Upper lobe of left lung (tissue), 6 donors: ENCODE results near the gene STOML1. TPM values are rescaled to one million over a fixed set of nuclear protein-coding genes. Genes with fewer than 3 reads are reported as not detected.

Source experiments
- ATAC-seq, 2 donors: fragments of 200-7000 bp; cut with Tn5 transposase; one replicate each; pipeline ENCODE4 v1.9.1; 2022; ENCODE audit warnings: mild to moderate bottlenecking in 2 of 2, moderate library complexity in 2 of 2; ENCODE audit not compliant: low FRiP score in 2 of 2
- DNase-seq, 2 donors: peaks; one replicate each; pipeline ENCODE4 v3.0.0-alpha.2; 2019 to 2020
- H3K27ac ChIP-seq, 4 donors: fragments of 200-600 bp; sonication (generic); one replicate each; pipeline ENCODE4 v1.5.1; 2016 to 2019
- H3K27me3 ChIP-seq, 4 donors: fragments of 200-600 bp; sonication (generic); one replicate each; pipeline ENCODE4 v1.5.1; 2017 to 2019
- H3K36me3 ChIP-seq, 4 donors: fragments of 200-600 bp; sonication (generic); one replicate each; pipeline ENCODE4 v1.5.1; 2016 to 2019
- H3K4me1 ChIP-seq, 4 donors: fragments of 200-600 bp; sonication (generic); one replicate each; pipeline ENCODE4 v1.5.1; 2018 to 2019
- H3K4me3 ChIP-seq, 4 donors: fragments of 200-600 bp; sonication (generic); one replicate each; pipeline ENCODE4 v1.5.1; 2017 to 2019; ENCODE audit warnings: mild to moderate bottlenecking in 2 of 4, moderate library complexity in 1 of 4
- H3K9me3 ChIP-seq, 4 donors: fragments of 200-600 bp; sonication (generic); one replicate each; pipeline ENCODE4 v1.5.1; 2018 to 2019
- EP300 ChIP-seq, 4 donors: sonication (generic); formaldehyde crosslinking; IDR thresholded peaks; one replicate each; pipeline ENCODE4 v1.5.1; 2017; ENCODE audit warnings: antibody characterized with exemption in 4 of 4, control low read depth in 2 of 4
- POLR2A ChIP-seq, 4 donors: fragments of 450-650 bp; IDR thresholded peaks; one replicate each; pipeline ENCODE4 v1.5.1; 2016 to 2017; ENCODE audit warnings: antibody characterized with exemption in 4 of 4, mild to moderate bottlenecking in 2 of 4
- POLR2AphosphoS5 ChIP-seq, 2 donors: sonication (generic); formaldehyde crosslinking; IDR thresholded peaks; one replicate each; pipeline ENCODE4 v1.5.1; 2017; ENCODE audit warnings: antibody characterized with exemption in 2 of 2
- WGBS, 2 donors: methylation state at CpG; one replicate each; pipeline ENCODE4 v1.1.5; 2017 to 2018; 5-methylcytosine and 5-hydroxymethylcytosine counted together
- total RNA-seq, 6 donors: library from RNA; depleted of rRNA in 4 of 6; stranded (reverse); fragments of >200 nt in 4 of 6; gene quantifications; one replicate each; pipeline versions ENCODE4 v1.1.0 to v1.2.1, GENCODE V29; 2016 to 2021
- TF ChIP-seq, protein P1 (sequence below), 6 experiments: fragments of 450-650 bp in 4 of 6; fragments of 200-600 bp in 2 of 6; sonication (generic) in 2 of 6; IDR thresholded peaks; one replicate each; pipeline ENCODE4 v1.5.1; 2016 to 2019; ENCODE audit warnings: antibody characterized with exemption in 6 of 6
- donor health status: DM: no; HTN: no; CAD: no; lungs with moderate emphysema.
- donor health status: DM: no; HTN: yes; CAD: no; lungs with severe emphysema.

Gene STOML1
- total RNA-seq, 6 donors from 2014 or later: 12.2 to 23.3 (median 18.3) TPM

- H3K4me1 ChIP-seq: peaks cover 0 to 7% (median 0%) of the 10 kb centered on the region in 4 donors
- no peak overlapping the region for H3K4me3 ChIP-seq
- no peaks in the 10 kb centered on the region for H3K27me3 ChIP-seq
- ATAC-seq (no peak), DNase-seq (no peak)
- WGBS, 2 donors: 87 to 93% methylated on average over 2 of the region's 2 CpGs
- TF ChIP-seq POLR2AphosphoS5 (IDR thresholded peaks at IDR 0.05): no peak
- no peak for TF ChIP-seq EP300 (IDR thresholded peaks at IDR 0.05)
- TF ChIP-seq, protein P1, sequence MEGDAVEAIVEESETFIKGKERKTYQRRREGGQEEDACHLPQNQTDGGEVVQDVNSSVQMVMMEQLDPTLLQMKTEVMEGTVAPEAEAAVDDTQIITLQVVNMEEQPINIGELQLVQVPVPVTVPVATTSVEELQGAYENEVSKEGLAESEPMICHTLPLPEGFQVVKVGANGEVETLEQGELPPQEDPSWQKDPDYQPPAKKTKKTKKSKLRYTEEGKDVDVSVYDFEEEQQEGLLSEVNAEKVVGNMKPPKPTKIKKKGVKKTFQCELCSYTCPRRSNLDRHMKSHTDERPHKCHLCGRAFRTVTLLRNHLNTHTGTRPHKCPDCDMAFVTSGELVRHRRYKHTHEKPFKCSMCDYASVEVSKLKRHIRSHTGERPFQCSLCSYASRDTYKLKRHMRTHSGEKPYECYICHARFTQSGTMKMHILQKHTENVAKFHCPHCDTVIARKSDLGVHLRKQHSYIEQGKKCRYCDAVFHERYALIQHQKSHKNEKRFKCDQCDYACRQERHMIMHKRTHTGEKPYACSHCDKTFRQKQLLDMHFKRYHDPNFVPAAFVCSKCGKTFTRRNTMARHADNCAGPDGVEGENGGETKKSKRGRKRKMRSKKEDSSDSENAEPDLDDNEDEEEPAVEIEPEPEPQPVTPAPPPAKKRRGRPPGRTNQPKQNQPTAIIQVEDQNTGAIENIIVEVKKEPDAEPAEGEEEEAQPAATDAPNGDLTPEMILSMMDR (IDR thresholded peaks at IDR 0.05): no peak
- TF ChIP-seq POLR2A (IDR thresholded peaks at IDR 0.05): no peak
- H3K36me3 ChIP-seq: no peaks in the 10 kb centered on the region
- no peaks in the 10 kb centered on the region for H3K9me3 ChIP-seq
- H3K27ac ChIP-seq: no peak overlapping the region
Observed at GRCh38 chr15:73957785-73958184, 34.3 kb downstream of the STOML1 start.

- H3K4me3 ChIP-seq: no peak overlapping the region
- DNase-seq (no peak), ATAC-seq (no peak)
- 69 to 79% methylated on average over 6 to 8 of the region's 8 CpGs for WGBS, 2 donors
- TF ChIP-seq EP300 (IDR thresholded peaks at IDR 0.05) (no peak), POLR2A (IDR thresholded peaks at IDR 0.05) (no peak)
- no peak overlapping the region for H3K27ac ChIP-seq
- H3K9me3 ChIP-seq: no peaks in the 10 kb centered on the region
- H3K36me3 ChIP-seq: no peaks in the 10 kb centered on the region
- H3K27me3 ChIP-seq: no peaks in the 10 kb centered on the region
- peaks cover 0 to 7% (median 0%) of the 10 kb centered on the region in 4 donors for H3K4me1 ChIP-seq
Observed at GRCh38 chr15:73957276-73957675, 34.8 kb downstream of the STOML1 start.

- H3K36me3 ChIP-seq: no peaks in the 10 kb centered on the region
- TF ChIP-seq, protein P1 (IDR thresholded peaks at IDR 0.05): no peak
- TF ChIP-seq POLR2A (IDR thresholded peaks at IDR 0.05) (no peak), POLR2AphosphoS5 (IDR thresholded peaks at IDR 0.05) (no peak), EP300 (IDR thresholded peaks at IDR 0.05) (no peak)
- H3K27ac ChIP-seq: no peak overlapping the region
- peaks cover under 1 to 11% (median 4%) of the 10 kb centered on the region in 4 donors for H3K4me1 ChIP-seq
- no peaks in the 10 kb centered on the region for H3K9me3 ChIP-seq
- no peak overlapping the region for H3K4me3 ChIP-seq
- DNase-seq (peak; percentile 24 to 63), ATAC-seq (peak; percentile 28 to 81)
- no peaks in the 10 kb centered on the region for H3K27me3 ChIP-seq
- 44 to 56% methylated on average over 9 of the region's 9 CpGs for WGBS, 2 donors
Observed at GRCh38 chr15:73956743-73957135, 35.4 kb downstream of the STOML1 start.

GRCh38 chr15:73955861-73956742, 36.0 kb downstream of the STOML1 start:
- ATAC-seq (peak; percentile 3 to 41), DNase-seq (peak; percentile 18 to 50)
- Histone ChIP-seq H3K4me3 (no peak overlapping the region), H3K4me1 (peaks cover 7 to 17% (median 9%) of the 10 kb centered on the region in 4 donors), H3K27ac (no peak overlapping the region), H3K9me3 (no peaks in the 10 kb centered on the region), H3K36me3 (no peaks in the 10 kb centered on the region), H3K27me3 (no peaks in the 10 kb centered on the region)
- TF ChIP-seq EP300 (IDR thresholded peaks at IDR 0.05): no peak
- TF ChIP-seq, protein P1 (IDR thresholded peaks at IDR 0.05): no peak
- TF ChIP-seq POLR2AphosphoS5 (IDR thresholded peaks at IDR 0.05): no peak
- TF ChIP-seq POLR2A (IDR thresholded peaks at IDR 0.05): no peak
- 71 to 76% methylated on average over 9 to 12 of the region's 12 CpGs for WGBS, 2 donors

- peaks cover 11 to 21% (median 13%) of the 10 kb centered on the region in 4 donors for H3K4me1 ChIP-seq
- no peaks in the 10 kb centered on the region for H3K9me3 ChIP-seq
- H3K36me3 ChIP-seq: no peaks in the 10 kb centered on the region
- 92 to 93% methylated on average over 2 to 4 of the region's 4 CpGs for WGBS, 2 donors
- ATAC-seq (no peak), DNase-seq (peak in 1 of 2 donors; percentile 12)
- H3K4me3 ChIP-seq: no peak overlapping the region
- H3K27me3 ChIP-seq: no peaks in the 10 kb centered on the region
- no peak overlapping the region for H3K27ac ChIP-seq
- TF ChIP-seq, protein P1 (IDR thresholded peaks at IDR 0.05): no peak
- no peak for TF ChIP-seq POLR2AphosphoS5 (IDR thresholded peaks at IDR 0.05)
Observed at GRCh38 chr15:73955326-73955725, 36.8 kb downstream of the STOML1 start.
